Neural crest cell (in vitro differentiated cells): ENCODE results near the gene OR52E5. TPM values are rescaled to one million over a fixed set of nuclear protein-coding genes. Genes with fewer than 3 reads are reported as not detected.

ENCODE experiments used
- DNase-seq: peaks from one replicate; pipeline ENCODE4 v3.0.0; 2021; ENCODE audit warnings: low read depth, mixed read lengths, low spot score
- H3K27ac Mint-ChIP-seq: one replicate; pipeline ENCODE4 v1.8.0; 2021; ENCODE audit warnings: mild to moderate bottlenecking, mixed read lengths; ENCODE audit not compliant: unreplicated experiment
- H3K27me3 Mint-ChIP-seq: 2 replicates; pipeline ENCODE4 v1.8.0; 2021; ENCODE audit warnings: low read depth, mild to moderate bottlenecking, mixed read lengths
- H3K36me3 Mint-ChIP-seq: 2 replicates; pipeline ENCODE4 v1.8.0; 2021; ENCODE audit warnings: low read depth, mild to moderate bottlenecking, mixed read lengths
- H3K4me1 Mint-ChIP-seq: 2 replicates; pipeline ENCODE4 v1.8.0; 2021; ENCODE audit warnings: mixed read lengths
- H3K4me3 Mint-ChIP-seq: one replicate; pipeline ENCODE4 v1.8.0; 2021; ENCODE audit warnings: mild to moderate bottlenecking, mixed read lengths
- H3K9me3 Mint-ChIP-seq: 2 replicates; pipeline ENCODE4 v1.8.0; 2021; ENCODE audit warnings: mixed read lengths
- CTCF ChIP-seq: fragments of 200-600 bp; sonication (generic); conservative IDR thresholded peaks from 2 replicates; pipeline ENCODE4 v1.5.0; 2021; ENCODE audit warnings: antibody characterized with exemption, mild to moderate bottlenecking
- total RNA-seq: library from RNA; stranded (reverse); gene quantifications from 2 replicates; pipeline ENCODE4 v1.2.1, GENCODE V29; 2021

OR52E5 gene
- total RNA-seq, 1 donor from 2014 or later: not detected

GRCh38 chr11:5940748-5941147 lies 47.7 kb downstream of the OR52E5 start:
- H3K36me3 Mint-ChIP-seq: peaks cover 18% of the 10 kb centered on the region
- H3K4me1 Mint-ChIP-seq: no peaks in the 10 kb centered on the region
- H3K27ac Mint-ChIP-seq: no peak overlapping the region
- no peak for TF ChIP-seq CTCF
- DNase-seq: no peak
- H3K4me3 Mint-ChIP-seq: no peak overlapping the region
- H3K9me3 Mint-ChIP-seq: peaks cover 22% of the 10 kb centered on the region
- H3K27me3 Mint-ChIP-seq: no peaks in the 10 kb centered on the region

GRCh38 chr11:5941951-5942350 lies 48.9 kb downstream of the OR52E5 start, which contains the start of gene OR56A3:
OR56A3 (plus strand) TSS chr11:5942251; CDS start chr11:5947347, 5,096 bp downstream.
- no peaks in the 10 kb centered on the region for H3K4me1 Mint-ChIP-seq
- no peaks in the 10 kb centered on the region for H3K27me3 Mint-ChIP-seq
- no peak within 1 kb of the TSS for H3K27ac Mint-ChIP-seq
- no peak within 1 kb of the TSS for H3K4me3 Mint-ChIP-seq
- no peak for DNase-seq
- H3K9me3 Mint-ChIP-seq: peaks cover 12% of the 10 kb centered on the region
- H3K36me3 Mint-ChIP-seq: peaks cover 10% of the 10 kb centered on the region
- TF ChIP-seq CTCF: no peak

Other genes with a start within 250 kb of the OR52E5 start
- gene TRIM5, start 208.1 kb upstream of the OR52E5 start, total RNA-seq: 32.7 and 34.0 TPM in 2 replicates
- gene TRIM22, start 203.4 kb upstream of the OR52E5 start, total RNA-seq: 2.2 and 3.1 TPM in 2 replicates
- not detected in 2 replicates for gene OR56B1, start 156.8 kb upstream of the OR52E5 start, total RNA-seq
- not detected in 2 replicates for gene OR52N4, start 139.0 kb upstream of the OR52E5 start, total RNA-seq
- gene OR52N5, start 109.9 kb upstream of the OR52E5 start, total RNA-seq: not detected in 2 replicates
- not detected in 2 replicates for gene OR52N1, start 101.9 kb upstream of the OR52E5 start, total RNA-seq
- gene OR52N2, start 84.3 kb upstream of the OR52E5 start, total RNA-seq: not detected in 2 replicates
- gene OR52E6, start 51.3 kb upstream of the OR52E5 start, total RNA-seq: not detected in 2 replicates
- not detected in 2 replicates for gene OR52E8, start 35.5 kb upstream of the OR52E5 start, total RNA-seq
- not detected in 2 replicates for gene OR52E4, start 12.6 kb upstream of the OR52E5 start, total RNA-seq
- gene OR56A3, start 49.0 kb downstream of the OR52E5 start, total RNA-seq: not detected in 2 replicates
- gene OR56A5, start 75.3 kb downstream of the OR52E5 start, total RNA-seq: not detected in 2 replicates
- 0.30 TPM in 1 of 2 replicates, not detected in the other for gene OR52L1, start 93.8 kb downstream of the OR52E5 start, total RNA-seq
- gene OR56A4, start 113.7 kb downstream of the OR52E5 start, total RNA-seq: 0.25 and 0.26 TPM in 2 replicates
- gene OR56A1, start 137.6 kb downstream of the OR52E5 start, total RNA-seq: 0.14 and 0.16 TPM in 2 replicates
- not detected in 2 replicates for gene OR56B4, start 214.5 kb downstream of the OR52E5 start, total RNA-seq